ENCODE measurements around the gene CMSS1.

GRCh38 chr3:100163787-100164186 lies 346.1 kb downstream of the CMSS1 start:
- TF ChIP-seq CTCF (IDR thresholded peaks at IDR 0.05 in 4 of 5, conservative IDR thresholded peaks at IDR 0.05 in 1 of 5) (no peak), POLR2A (IDR thresholded peaks at IDR 0.05) (no peak)
